HG03558 (cell line): ENCODE measurements around the gene SPDYE4.

Source experiments
- ATAC-seq: cut with Tn5 transposase; IDR thresholded peaks from one replicate; pipeline ENCODE4 v1.9.1; 2021; ENCODE audit warnings: moderate number of reproducible peaks; ENCODE audit not compliant: unreplicated experiment; ENCODE audit errors: extremely low read depth

Gene SPDYE4

DNA sequence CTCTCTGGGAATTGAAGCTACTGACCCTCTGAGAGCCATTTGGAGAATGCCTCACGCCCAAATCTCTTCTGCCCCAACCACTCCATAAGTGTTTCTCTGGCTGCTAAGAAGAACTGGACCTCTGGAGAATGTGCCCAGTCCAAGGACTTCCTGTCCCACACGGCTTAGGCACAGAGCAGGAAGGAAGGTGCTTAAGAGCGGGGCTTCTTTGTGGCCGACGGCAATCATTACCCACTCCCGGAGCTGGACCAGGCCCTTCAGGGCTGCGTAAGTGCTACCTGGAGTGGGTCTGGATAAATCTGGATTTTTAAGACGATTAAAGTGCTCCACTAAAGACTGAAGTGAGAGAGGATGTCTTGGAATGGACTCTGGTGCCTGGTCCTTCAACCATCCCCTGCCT is 15.5 kb downstream of the SPDYE4 start:
- ATAC-seq, result no peak

DNA sequence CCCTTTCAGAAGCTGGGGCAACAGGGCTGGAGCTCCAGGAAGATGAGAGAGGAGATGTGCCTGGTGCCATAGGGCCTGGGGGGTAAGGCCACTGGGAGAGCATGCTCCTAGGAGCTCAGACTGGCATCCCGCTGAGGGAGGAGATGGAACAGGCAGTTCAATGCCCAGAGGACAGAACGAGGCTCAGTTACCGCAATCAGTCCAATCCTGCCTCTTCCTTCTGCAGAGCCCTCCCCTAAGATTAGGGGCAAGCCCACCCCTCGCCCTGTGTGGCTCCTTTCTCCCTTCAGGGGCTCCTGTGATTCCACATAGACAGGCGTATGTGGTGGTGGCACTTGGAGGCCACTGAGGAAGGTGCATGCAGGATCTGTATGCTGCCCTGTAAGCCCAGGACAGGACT is 16.1 kb downstream of the SPDYE4 start:
- no peak for ATAC-seq

DNA sequence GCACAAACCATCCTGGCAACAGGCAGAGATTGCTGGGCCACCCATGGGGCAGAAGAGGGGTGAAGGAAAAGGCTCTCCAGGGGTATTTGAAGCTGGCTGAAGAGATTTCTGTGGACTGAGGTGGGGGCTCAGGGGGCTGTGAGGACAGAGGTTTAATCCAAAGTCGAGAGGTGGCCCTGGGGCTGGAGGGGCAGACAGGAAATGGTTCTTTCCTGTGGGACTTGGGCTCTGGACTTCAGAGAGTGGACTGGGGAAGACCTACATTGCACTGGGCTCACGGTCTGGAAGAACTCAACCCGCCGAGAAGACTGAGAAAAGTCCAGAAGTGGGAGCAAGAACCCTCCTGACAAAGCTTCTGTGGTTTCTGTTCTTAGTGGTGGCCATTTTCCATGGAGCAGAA is 16.6 kb downstream of the SPDYE4 start:
- no peak for ATAC-seq

DNA sequence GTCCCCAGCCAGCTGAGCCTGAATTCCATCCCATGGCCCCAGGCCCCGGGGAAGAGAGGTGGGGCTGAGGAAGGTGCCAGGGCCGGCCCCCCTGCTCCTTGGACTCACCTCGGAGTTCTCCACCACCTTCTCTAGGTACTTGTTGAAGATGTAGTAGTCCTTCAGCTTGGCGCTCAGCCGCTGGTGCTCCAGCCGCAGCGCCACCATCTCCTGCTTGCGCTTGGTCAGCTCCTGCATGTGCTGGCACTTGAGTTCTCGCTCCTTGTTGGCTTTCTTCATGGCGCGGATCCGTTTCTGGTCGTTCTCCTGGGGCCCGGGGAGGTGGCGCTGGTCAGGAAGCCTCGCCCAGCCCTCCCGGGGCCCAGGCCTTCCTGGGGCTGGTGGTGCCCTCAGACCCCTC is 17.0 kb downstream of the SPDYE4 start:
- no peak for ATAC-seq

DNA sequence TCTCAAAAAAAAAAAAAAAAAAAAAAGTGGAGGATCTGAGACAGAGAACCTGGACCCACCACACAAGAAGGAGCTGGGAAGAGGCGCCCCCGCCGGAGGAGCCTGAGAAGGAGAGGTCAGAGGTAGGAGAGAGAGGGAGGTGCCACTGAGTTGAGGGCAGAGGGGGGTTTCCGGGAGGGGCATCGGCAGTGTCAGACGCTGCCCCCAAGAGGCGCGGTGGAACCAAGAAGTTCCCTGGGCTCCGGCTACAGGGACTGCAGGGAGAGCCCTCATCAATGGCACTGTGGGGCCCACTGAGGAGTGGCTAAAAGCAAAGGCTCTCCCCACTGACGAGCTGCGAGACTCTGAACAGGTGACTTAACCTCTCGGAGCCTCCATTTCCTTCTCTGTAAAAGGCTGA is 17.9 kb downstream of the SPDYE4 start:
- no peak for ATAC-seq

DNA sequence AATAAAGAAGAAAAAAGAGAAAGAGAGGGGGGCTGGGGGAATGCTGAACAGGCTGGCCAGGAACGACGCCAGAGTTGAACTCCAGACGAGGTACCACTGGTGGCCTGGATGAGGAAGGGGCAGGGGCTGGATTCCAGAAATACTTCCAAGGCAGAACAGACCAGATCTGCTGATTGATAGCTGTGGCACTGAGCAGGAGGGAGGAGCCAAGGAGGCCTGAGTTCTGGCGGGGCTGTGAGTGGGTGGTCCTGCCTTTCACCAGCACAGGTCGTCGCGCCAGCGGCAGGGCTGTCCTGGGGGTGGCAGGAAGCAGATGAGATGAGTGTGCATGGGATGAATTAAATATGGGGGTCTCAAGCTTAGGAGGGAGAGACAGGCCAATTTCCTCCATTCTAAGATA is 19.2 kb downstream of the SPDYE4 start:
- ATAC-seq, result no peak

DNA sequence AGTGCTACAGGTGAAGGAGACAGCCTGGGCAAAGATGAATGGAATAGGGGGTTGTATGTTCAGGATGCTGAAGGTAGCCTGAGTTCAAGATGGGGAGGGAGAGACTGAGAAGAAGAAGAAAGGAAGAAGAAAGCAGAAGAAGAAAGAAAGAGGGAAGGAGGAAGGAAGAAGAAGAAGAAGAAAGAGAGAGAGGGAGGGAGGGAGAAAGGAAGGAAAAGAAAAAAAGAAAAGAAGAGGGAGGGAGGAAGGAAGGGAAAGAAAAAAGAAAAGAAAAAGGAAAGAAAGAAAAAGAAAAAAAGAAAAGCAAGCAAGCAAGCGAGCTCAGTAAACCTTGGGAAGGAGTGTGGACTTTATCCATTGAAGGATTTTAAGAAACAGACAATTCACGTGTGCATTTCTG is 21.6 kb downstream of the SPDYE4 start:
- no peak for ATAC-seq

DNA sequence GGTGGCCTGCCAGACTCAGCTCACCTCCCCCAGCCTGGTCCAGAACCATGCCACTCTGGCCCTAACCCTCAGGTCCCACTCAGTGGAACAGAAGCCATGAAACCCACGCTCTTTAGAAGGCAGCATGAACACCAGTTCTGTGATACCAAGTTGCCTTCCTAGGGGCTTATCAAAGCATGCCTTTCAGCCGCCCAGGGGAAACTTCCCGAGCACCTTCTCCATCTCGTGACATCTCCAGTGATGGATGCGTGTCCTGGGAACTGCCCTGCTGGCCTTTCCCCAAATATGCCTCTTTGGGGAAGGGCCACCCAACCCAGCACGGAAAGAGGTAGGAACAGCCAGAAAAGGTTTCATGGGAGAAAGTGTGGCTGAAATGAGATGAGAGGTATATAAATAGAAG is 22.0 kb downstream of the SPDYE4 start:
- ATAC-seq, result no peak

DNA sequence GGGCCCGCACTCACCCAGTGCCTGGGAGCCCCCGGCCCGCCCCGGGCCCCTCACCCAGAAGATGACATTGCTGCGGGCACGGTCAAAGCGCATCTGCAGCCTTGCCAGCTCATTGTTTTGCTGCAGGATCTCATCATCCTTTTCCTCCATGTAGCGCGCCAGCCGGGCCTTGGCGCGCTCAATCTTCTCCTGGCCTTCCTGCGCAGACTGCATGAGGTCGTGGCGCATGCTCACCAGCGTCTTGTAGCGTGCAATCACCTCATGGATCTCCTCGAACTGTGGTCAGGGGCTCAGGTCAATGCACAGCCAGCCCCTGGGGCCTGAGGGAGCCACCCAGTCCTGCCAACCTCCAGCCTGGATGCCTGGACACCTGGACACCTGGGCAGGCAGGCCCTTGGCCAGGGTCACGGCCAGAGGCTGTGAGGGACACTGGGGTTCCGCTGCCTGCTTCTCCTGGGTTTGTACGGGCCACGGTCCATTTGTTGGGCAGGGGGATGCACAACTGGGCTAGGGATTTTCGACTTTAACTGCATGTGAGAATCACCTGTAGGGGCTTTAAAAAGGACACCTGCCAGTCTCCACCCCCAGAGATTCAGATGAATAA is 22.9 kb downstream of the SPDYE4 start:
- ATAC-seq, result no peak

DNA sequence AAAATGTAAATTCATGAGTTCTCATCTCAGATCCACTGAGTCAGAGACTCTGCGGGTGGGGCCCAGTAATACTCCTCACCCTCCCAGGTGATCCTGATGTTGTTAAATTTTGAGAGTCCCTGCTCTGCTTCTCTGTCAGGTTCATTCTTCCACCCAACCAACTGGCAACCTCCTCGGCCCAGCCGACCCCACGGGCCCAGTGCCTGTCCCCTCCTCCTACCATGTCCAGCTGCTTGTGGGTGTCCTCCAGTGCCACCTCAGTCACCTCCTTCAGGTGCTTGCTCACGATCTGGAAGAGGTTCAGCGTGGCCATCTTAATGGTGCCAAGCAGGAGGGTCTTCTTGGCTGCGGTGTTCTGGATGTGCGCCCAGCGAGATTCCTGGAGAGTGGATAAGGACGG is 23.5 kb downstream of the SPDYE4 start:
- no peak for ATAC-seq

DNA sequence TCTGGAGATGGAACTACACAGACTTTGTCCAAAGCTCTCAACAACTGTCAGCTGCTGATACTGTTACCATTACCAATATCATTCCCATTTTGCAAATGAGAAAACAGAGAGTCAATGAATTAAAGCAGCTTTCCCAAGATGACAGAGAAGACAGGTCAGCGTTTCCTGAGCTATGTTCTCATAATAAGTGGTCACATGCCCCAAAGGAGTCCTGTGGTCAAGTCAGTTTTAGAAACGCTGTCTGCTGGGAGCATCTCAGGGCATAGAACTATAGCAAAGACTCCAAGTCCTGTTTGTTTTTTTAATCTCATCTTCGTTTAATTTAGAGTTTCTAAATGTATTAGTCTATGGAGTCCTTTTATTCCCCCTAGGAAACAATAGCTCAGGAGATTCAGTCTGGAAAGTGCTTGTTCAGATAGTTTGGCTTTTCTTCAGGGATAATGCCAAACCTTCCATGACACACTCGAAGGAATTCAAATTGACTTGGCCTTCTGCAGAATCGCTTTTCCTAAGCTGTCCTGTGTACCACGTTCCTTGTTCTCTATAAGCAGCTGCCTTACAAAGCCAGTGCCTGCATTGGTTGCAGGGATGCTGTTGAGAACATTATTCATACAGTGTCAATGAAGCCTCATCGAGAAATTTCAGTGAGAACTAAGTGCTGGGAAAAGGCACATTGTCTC is 25.8 kb downstream of the SPDYE4 start:
- ATAC-seq, result no peak

DNA sequence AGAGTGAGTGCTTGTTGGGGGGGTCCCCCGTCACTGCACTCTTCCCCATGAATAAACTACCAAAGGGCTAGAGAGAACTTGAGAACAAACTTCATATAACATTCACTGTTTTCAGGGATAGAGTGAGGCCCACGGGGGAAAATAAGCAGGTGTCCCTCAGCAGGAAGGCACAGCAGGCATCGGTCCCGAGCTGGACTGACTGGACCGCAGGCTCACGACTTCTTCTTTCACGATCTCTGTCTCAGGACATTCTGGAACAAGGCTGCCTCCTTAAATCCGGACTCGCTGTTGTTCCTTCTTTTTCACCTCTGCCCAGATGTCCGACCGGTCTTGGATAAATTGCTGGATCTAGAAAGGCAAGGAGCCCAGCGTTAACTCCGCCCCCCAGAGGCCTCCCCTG is 28.5 kb downstream of the SPDYE4 start:
- no peak for ATAC-seq

DNA sequence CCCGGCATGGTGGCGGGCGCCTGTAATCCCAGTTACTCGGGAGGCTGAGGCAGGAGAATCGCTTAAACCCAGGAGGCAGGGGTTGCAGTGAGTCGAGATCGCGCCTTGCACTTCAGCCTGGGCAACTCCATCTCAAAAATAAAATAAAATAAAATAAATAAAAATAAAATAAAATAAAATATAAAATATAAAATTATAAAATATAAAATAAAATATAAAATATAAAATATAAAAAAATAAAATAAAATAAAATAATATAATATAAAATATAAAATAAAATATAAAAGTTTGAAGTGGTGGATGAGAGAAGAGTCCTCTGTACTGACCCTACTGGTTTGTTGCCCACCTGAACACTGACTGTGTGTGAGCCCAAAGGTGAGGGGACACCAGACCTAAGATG is 28.9 kb downstream of the SPDYE4 start:
- ATAC-seq, result no peak

DNA sequence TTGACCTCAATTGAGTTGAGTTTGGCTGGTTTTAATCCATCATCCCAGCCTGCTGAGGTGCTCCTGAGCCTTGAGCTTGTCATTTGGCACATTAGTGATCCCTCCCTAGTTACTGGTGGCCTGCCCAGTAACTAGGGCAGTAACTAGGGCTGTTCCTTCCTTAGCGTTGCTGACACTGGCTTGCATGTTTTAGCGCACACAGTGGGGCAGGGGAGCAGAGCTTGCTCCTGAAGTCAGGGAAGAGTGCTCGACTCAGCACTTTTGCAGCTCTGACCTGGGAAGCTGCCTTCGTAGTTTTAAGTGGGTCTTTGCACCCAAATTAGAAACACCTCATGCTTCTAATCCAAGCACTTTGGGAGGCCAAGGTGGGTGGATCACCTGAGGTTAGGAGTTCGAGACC is 29.4 kb downstream of the SPDYE4 start:
- no peak for ATAC-seq

DNA sequence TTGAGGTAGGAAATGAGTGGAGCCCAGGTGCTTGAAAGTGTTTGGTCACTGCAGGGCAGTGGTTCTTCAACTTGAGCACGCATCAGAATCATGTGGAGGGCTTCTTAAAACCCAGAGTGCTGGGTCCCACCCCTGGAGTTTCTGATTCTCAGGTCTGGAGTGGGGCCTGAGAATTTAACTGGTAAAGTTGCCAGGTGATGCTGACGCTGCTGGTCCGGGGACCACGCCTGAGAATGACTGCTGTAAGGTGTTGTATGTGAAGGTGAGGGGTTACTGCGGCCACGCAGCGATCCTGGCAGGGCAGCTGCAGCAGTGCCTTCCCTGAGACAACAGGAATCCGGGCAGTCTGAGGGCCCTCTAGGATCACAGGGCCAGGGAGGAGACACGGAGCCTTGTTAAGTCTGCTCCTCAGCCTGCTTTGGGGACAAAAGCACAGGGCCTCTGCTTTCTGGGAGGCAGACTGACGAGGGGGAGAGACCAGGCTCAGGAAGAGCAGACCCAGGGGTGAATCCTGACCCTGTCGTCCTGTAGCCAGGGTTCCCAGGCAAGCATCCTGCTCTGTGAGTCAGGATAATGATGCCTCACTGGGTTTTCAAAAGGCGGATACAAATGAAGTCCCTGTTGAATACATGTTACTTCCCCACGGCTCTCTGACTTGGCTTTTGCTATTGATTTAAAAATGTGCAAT is 30.0 kb downstream of the SPDYE4 start:
- no peak for ATAC-seq

DNA sequence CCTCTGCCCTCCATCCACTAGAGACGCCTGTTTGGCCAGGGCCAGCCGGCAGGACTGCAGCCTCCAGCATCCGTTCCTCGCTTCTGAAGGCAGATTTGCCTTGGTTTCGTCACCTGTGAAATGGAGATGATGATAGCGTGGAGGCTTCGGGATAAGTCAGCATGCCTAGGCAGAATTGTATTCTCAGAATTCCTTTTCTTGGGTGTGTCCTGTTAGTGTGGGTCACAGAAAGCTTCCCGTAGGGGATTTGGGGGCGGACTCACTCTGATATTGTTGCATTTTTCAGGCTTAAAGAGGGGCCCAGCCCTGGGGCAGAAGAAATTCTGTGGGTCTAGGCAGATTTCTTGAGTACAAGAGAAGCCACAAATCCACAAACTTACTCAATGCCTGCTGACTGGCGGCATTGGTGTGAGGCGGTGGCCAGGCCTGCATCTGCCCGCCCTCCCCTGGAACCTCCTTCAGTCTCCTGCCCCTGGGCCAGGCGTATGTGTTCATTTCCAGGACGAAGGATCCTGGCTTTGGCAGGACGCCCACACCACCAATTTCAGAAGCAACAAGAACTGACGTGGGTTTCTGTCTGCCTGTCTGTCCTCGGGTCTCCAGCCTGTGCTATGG is 31.3 kb downstream of the SPDYE4 start:
- no peak for ATAC-seq

DNA sequence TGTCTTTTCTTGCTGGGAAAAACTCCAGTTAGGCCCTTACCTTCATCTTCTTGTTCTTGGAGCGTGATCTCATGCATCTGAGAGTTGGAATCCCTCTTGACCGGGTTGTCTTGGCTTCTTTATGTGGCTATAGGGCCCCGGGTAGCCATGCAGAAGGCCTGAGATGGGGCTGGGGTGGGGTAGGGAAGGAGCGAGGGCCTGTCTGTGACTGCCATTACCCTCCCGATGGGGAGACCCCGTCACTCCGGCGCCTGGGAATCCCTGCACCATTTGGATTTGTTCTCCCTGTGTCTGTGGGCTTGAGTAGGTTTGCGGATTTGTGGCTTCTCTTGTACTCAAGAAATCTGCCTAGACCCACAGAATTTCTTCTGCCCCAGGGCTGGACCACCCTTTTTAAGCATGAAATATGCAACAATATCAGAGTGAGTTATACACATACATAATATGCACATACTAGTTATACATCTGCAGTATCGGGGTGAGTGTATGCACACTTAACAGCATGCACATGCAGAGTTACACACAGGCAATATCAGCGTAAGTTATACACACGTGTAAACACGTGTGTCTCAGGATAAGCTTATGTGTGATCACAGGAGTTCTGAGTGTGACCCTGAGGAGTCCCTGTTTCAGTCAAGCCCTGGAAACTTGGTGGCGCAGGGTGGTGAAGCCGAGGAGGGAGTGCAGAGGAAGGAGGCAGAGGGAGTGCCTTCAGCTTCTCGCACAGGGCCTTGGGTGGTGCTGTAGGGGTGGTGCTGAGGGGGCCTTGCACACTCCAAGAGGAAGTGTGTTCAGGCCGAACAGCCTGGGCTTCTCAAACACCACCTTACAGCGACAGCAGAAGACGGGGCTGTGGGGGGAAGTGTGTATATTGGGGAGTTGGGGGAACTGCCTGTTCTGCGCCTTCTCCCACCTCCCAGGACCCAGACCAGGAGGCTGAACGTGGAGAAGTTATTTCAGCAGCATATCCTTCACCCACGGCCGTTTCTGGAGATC is 32.2 kb downstream of the SPDYE4 start:
- ATAC-seq, result no peak

DNA sequence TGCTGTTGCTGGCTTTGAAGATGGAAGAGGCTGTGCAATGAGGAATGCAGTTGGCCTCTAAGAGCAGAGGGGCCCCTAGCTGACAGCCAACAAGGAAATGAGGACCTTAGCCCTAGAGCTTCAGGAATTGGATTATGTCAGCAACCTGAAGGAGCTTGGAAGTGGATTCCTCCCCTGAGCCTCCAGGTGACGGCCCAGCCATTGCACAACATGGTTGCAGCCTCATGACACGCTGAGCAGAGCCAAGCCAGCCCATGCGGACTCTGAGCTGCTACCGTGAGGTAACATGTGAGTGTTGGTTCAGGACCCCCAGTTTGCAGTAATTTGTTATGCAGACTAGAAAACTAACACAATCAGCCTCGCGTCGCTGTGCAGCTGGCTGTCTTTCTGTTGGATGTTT is 33.9 kb downstream of the SPDYE4 start:
- no peak for ATAC-seq

DNA sequence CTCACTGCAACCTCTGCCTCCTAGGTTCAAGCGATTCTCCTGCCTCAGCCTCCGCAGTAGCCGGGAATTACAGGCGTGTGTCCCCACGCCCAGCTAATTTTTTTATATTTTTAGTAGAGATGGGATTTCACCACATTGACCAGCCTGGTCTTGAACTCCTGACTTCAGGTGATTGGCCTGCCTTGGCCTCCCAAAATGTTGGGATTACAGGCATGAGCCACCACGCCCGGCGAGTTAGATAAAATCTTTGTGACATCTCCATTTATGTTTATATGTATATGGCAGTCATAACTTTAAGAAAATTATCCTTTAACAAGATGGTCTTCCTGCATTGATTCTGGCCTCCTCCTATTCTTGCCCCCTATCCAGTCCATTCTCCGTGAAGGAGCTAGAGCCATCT is 37.8 kb downstream of the SPDYE4 start:
- no peak for ATAC-seq
